ENCODE measurements around the gene PRICKLE2. TPM values are rescaled to one million over a fixed set of nuclear protein-coding genes. Genes with fewer than 3 reads are reported as not detected.

PRICKLE2 gene
- total RNA-seq, 1 experiment from 2014 or later = 3.2 TPM

DNA sequence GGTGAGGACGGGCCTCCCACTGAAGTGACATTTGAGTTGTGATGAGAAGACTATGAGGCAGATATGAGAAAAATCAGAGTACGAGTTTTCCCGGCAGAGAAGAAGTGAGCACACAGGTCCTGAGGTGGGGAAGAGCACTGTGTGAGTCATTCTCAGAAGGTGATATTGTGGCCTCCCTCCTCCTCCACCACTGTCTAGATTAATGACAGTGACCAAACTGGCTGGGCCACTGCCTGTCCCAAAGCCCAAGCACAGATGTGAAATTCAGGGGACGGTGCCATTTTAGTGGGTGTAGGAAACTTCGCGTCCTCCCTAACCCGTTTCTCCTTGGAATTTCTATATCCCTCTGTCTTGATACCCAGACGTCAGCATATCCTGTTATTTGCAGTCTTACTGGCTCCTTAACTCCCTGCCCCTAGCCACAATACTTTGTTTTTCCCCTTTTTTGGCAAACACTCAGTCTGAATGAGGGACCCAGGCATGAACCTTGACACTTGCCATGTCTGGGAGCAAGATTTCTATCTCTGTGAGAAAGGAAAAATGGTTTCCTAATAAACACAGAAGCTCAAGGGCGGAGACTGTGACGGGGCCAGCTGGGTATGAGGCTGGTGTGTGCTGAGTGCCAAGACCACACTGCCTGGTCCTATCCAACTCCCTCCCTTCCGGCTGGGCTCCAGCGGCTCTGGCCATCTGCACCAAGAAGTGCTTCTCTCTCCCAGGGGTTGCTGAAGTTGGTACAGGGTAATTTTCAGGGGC lies 15.2 kb downstream of the PRICKLE2 start:
- Histone ChIP-seq H4K91ac (ENCODE audit: insufficient read length, low read depth, low read length) (no peak overlapping the region), H3K9ac (ENCODE audit: extremely low read depth, insufficient read length, low read length) (no peak overlapping the region), H3K79me1 (ENCODE audit: insufficient read depth, low read depth, low read length, poor library complexity, severe bottlenecking) (no peaks in the 10 kb centered on the region), H3K18ac (ENCODE audit: insufficient read length, low read depth, low read length) (no peak overlapping the region), H3T11ph (ENCODE audit: low read length) (no peak overlapping the region), H4K8ac (replicated peaks; ENCODE audit: insufficient read length, low read depth, low read length) (no peak overlapping the region), H4K20me1 (ENCODE audit: control insufficient read depth, insufficient read depth, insufficient read length) (no peaks in the 10 kb centered on the region), H2AK5ac (ENCODE audit: insufficient read length, low read length) (no peak overlapping the region), H3K4ac (ENCODE audit: low read depth, low read length) (no peak overlapping the region), H3K14ac (ENCODE audit: insufficient read depth, low read length) (no peak overlapping the region), H3K4me1 (ENCODE audit: insufficient read depth, low read length) (no peaks in the 10 kb centered on the region; the same call in 1 of the 2 replicates), H3K27me3 (ENCODE audit: insufficient read depth, low read length) (no peaks in the 10 kb centered on the region), H3K27ac (ENCODE audit: insufficient read length, low read depth, low read length) (no peak overlapping the region), H3K56ac (ENCODE audit: insufficient read length, low read depth, low read length) (no peak overlapping the region), H3K23me2 (ENCODE audit: insufficient read length, low read depth, low read length, poor library complexity, severe bottlenecking) (no peaks in the 10 kb centered on the region), H3K4me2 (ENCODE audit: insufficient read depth, insufficient read length, low read length) (no peak overlapping the region), H3K79me2 (ENCODE audit: insufficient read depth, low read length) (no peaks in the 10 kb centered on the region), H3K9me3 (ENCODE audit: control insufficient read depth, low read depth, low read length) (no peaks in the 10 kb centered on the region), H3K23ac (ENCODE audit: insufficient read length, low read depth, low read length) (no peak overlapping the region), H2BK5ac (ENCODE audit: insufficient read length, low read length) (no peak overlapping the region), H4K5ac (ENCODE audit: insufficient read length, low read depth, low read length) (no peak overlapping the region), H2BK12ac (ENCODE audit: insufficient read length, low read depth, low read length) (no peak overlapping the region), H2AFZ (ENCODE audit: low read length) (no peak overlapping the region), H2BK15ac (ENCODE audit: low read depth, low read length) (no peak overlapping the region), H2BK20ac (ENCODE audit: low read depth, low read length, poor library complexity, severe bottlenecking) (no peak overlapping the region), H2BK120ac (ENCODE audit: low read depth, low read length, poor library complexity, severe bottlenecking) (no peak overlapping the region)
- Mint-ChIP-seq H3K4me1 (peaks cover 17 to 22% of the 10 kb centered on the region in 2 experiments), H3K4me3 (no peak overlapping the region), H3K27ac (no peak overlapping the region), H3K27me3 (ENCODE audit: low read depth) (peaks cover 3% of the 10 kb centered on the region; the same call in 1 of the 2 replicates), H3K9me3 (no peaks in the 10 kb centered on the region), H3K36me3 (ENCODE audit: insufficient read depth in 1 of 3, low read depth in 3 of 3) (no peaks in the 10 kb centered on the region)
- no peak for DNase-seq
- no CpG with 5 or more reads among the region's 12 CpGs for WGBS (ENCODE audit: extremely low coverage, insufficient read length, low lambda C conversion rate)
- TF ChIP-seq, protein P1, sequence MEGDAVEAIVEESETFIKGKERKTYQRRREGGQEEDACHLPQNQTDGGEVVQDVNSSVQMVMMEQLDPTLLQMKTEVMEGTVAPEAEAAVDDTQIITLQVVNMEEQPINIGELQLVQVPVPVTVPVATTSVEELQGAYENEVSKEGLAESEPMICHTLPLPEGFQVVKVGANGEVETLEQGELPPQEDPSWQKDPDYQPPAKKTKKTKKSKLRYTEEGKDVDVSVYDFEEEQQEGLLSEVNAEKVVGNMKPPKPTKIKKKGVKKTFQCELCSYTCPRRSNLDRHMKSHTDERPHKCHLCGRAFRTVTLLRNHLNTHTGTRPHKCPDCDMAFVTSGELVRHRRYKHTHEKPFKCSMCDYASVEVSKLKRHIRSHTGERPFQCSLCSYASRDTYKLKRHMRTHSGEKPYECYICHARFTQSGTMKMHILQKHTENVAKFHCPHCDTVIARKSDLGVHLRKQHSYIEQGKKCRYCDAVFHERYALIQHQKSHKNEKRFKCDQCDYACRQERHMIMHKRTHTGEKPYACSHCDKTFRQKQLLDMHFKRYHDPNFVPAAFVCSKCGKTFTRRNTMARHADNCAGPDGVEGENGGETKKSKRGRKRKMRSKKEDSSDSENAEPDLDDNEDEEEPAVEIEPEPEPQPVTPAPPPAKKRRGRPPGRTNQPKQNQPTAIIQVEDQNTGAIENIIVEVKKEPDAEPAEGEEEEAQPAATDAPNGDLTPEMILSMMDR (conservative IDR thresholded peaks at IDR 0.05) = no peak
